GM12872 (cell line): Measurements from ENCODE around the gene DACH1.

ENCODE experiments used
- TF ChIP-seq, protein P1 (sequence below): IDR thresholded peaks from 3 replicates; pipeline ENCODE4 v1.5.1; 2011; ENCODE audit warnings: low read depth, mild to moderate bottlenecking, low read length, moderate library complexity; ENCODE audit not compliant: insufficient read depth

Gene DACH1

GRCh38 chr13:71448080-71448630, 418.8 kb downstream of the DACH1 start:
- TF ChIP-seq, protein P1, sequence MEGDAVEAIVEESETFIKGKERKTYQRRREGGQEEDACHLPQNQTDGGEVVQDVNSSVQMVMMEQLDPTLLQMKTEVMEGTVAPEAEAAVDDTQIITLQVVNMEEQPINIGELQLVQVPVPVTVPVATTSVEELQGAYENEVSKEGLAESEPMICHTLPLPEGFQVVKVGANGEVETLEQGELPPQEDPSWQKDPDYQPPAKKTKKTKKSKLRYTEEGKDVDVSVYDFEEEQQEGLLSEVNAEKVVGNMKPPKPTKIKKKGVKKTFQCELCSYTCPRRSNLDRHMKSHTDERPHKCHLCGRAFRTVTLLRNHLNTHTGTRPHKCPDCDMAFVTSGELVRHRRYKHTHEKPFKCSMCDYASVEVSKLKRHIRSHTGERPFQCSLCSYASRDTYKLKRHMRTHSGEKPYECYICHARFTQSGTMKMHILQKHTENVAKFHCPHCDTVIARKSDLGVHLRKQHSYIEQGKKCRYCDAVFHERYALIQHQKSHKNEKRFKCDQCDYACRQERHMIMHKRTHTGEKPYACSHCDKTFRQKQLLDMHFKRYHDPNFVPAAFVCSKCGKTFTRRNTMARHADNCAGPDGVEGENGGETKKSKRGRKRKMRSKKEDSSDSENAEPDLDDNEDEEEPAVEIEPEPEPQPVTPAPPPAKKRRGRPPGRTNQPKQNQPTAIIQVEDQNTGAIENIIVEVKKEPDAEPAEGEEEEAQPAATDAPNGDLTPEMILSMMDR = no peak

DNA sequence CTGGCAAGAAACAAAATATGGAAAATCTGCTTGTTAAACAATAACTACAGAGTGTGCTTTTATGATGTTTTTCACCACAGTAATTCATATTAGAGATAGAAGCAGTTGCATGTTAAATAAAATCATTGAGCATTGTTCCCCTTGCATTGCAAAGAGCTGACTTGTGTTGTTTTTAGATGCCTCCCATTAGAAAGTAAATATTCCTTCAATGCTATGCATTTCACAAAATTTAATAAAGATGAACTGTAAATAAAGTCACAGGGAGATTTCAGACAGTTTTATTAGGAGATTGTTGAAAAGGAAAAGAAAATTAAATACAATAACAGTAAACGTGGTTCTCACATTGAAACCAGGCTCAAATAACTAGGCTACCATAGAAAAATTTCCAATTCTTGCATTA, 429.3 kb downstream of the DACH1 start:
- TF ChIP-seq, protein P1 = no peak

- TF ChIP-seq, protein P1 = no peak
Measured at GRCh38 chr13:71430681-71431080, 436.3 kb downstream of the DACH1 start.

GRCh38 chr13:71417205-71417604, 449.8 kb downstream of the DACH1 start:
- TF ChIP-seq, protein P1 = no peak

DNA sequence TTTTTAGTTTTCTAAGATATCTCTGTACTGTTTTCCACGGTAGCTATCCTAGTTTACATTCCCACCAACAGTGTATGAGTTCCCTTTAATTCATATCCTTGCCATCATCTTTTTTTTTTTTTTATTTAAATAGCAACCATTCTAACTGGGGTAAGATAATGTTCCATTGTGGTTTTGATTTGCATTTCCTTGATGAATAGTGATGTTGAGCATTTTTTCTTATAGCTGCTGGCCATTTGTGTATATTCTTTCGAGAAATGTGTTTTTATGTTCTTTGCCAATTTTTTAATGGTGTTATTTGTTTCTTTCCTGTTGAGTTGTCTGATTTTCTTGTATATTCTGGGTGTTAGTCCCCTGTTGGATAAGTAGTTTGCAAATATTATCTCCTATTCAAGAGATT, 454.8 kb downstream of the DACH1 start:
- TF ChIP-seq, protein P1 = no peak

DNA sequence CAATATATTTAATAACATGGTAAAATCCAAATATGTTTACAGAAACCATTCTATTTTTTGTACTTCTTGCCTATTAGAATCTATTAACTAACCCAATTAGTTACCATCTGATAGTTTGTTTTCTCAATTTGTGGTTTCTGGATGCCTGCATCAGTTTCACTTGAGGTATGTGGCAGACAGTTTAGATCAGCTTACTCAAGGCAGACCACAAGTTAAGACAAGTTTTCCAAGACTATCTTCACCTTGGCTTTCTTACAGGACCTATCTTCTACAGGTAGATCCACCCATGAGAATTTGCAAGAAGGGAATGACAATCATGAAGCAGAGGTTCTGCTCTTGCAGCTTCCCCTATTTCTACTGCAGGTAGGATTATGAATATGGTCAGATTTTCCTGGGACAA, 458.6 kb downstream of the DACH1 start:
- TF ChIP-seq, protein P1 = no peak

GRCh38 chr13:71399631-71400215, 467.3 kb downstream of the DACH1 start:
- TF ChIP-seq, protein P1 = no peak
